MM.1S (cell line): ENCODE results near the gene PIWIL1.

Source experiments
- DNase-seq: peaks from one replicate; pipeline ENCODE4 v3.0.0-alpha.2; 2015
- H2AFZ ChIP-seq: fragments of 300-600 bp; sonication (generic); 2 replicates; pipeline ENCODE4 v1.6.0; 2016; ENCODE audit warnings: antibody characterized with exemption, low read length
- H3F3A ChIP-seq: fragments of 300-600 bp; sonication (generic); 2 replicates; pipeline ENCODE4 v1.6.1; 2016; ENCODE audit warnings: mild to moderate bottlenecking, antibody characterized with exemption, low read length, moderate library complexity, mixed read lengths; ENCODE audit not compliant: insufficient read depth
- H3K27ac ChIP-seq: fragments of 300-600 bp; sonication (generic); 2 replicates; pipeline ENCODE4 v1.5.1; 2016; ENCODE audit warnings: mild to moderate bottlenecking, low read length
- H3K27me3 ChIP-seq: fragments of 300-600 bp; sonication (generic); replicated peaks from 2 replicates; pipeline ENCODE4 v1.6.0; 2016; ENCODE audit warnings: low read length; ENCODE audit not compliant: insufficient read depth
- H3K36me3 ChIP-seq: fragments of 300-600 bp; sonication (generic); replicated peaks from 2 replicates; pipeline ENCODE4 v1.6.1; 2016; ENCODE audit warnings: mild to moderate bottlenecking, low read length, mixed read lengths; ENCODE audit not compliant: insufficient read depth
- H3K4me1 ChIP-seq: fragments of 300-600 bp; sonication (generic); 2 replicates; pipeline ENCODE4 v1.6.1; 2016; ENCODE audit warnings: low read length, mixed read lengths
- H3K4me2 ChIP-seq: fragments of 300-600 bp; sonication (generic); 2 replicates; pipeline ENCODE4 v1.6.0; 2016; ENCODE audit warnings: low read depth, low read length
- H3K4me3 ChIP-seq: fragments of 300-600 bp; sonication (generic); 2 replicates; pipeline ENCODE4 v1.5.1; 2016; ENCODE audit warnings: low read length, mixed read lengths
- H3K79me2 ChIP-seq: fragments of 300-600 bp; sonication (generic); 2 replicates; pipeline ENCODE4 v1.6.1; 2016; ENCODE audit warnings: mixed run types, low read length, mixed read lengths
- H3K9ac ChIP-seq: fragments of 300-600 bp; sonication (generic); 2 replicates; pipeline ENCODE4 v1.6.1; 2016; ENCODE audit warnings: low read length, mixed read lengths
- H3K9me2 ChIP-seq: fragments of 300-600 bp; sonication (generic); replicated peaks from 2 replicates; pipeline ENCODE4 v1.6.1; 2016; ENCODE audit warnings: mild to moderate bottlenecking, low read length, mixed read lengths; ENCODE audit not compliant: insufficient read depth
- H3K9me3 ChIP-seq: fragments of 300-600 bp; sonication (generic); replicated peaks from 2 replicates; pipeline ENCODE4 v1.6.1; 2016; ENCODE audit warnings: mild to moderate bottlenecking, low read length, mixed read lengths; ENCODE audit not compliant: insufficient read depth
- H4K20me1 ChIP-seq: fragments of 300-600 bp; sonication (generic); 2 replicates; pipeline ENCODE4 v1.6.1; 2016; ENCODE audit warnings: mild to moderate bottlenecking, low read length, moderate library complexity, mixed read lengths; ENCODE audit not compliant: insufficient read depth
- CTCF ChIP-seq: fragments of 300-600 bp; sonication (generic); IDR thresholded peaks from 2 replicates; pipeline ENCODE4 v1.5.1; 2016; ENCODE audit warnings: antibody characterized with exemption, low read length, mixed read lengths
- EZH2 ChIP-seq: fragments of 300-600 bp; sonication (generic); optimal IDR thresholded peaks from 2 replicates; pipeline ENCODE3; 2017; ENCODE audit warnings: low read depth, mild to moderate bottlenecking, antibody characterized with exemption, low read length, mixed read lengths
- EZH2phosphoT487 ChIP-seq: fragments of 300-600 bp; sonication (generic); IDR thresholded peaks from 2 replicates; pipeline ENCODE4 v1.6.1; 2018; ENCODE audit warnings: antibody characterized with exemption, low read length

PIWIL1 gene

GRCh38 chr12:130421896-130422295 lies 84.2 kb downstream of the PIWIL1 start:
- no peaks in the 10 kb centered on the region for H3F3A ChIP-seq
- H3K4me3 ChIP-seq = no peak overlapping the region
- H3K9me3 ChIP-seq = no peaks in the 10 kb centered on the region
- no peaks in the 10 kb centered on the region for H3K36me3 ChIP-seq
- H3K79me2 ChIP-seq = no peaks in the 10 kb centered on the region
- H3K9ac ChIP-seq = no peak overlapping the region
- no peaks in the 10 kb centered on the region for H3K4me1 ChIP-seq
- DNase-seq = no peak
- no peaks in the 10 kb centered on the region for H4K20me1 ChIP-seq
- no peaks in the 10 kb centered on the region; the same call in 1 of the 2 replicates for H3K27me3 ChIP-seq
- TF ChIP-seq CTCF = no peak
- no peak for TF ChIP-seq EZH2phosphoT487
- no peak for TF ChIP-seq EZH2
- H3K27ac ChIP-seq = no peak overlapping the region
- no peak overlapping the region for H3K4me2 ChIP-seq
- no peak overlapping the region for H2AFZ ChIP-seq
- no peaks in the 10 kb centered on the region for H3K9me2 ChIP-seq
